HEK293 (cell line): ENCODE results near the gene PNPLA6.
A peak's percentile ranks its signal among the peaks of the same experiment; 100 is the strongest.

Experiments used
- ELK4 ChIP-seq: IDR thresholded peaks from 2 replicates; pipeline ENCODE4 v1.6.1; 2011; ENCODE audit warnings: mild to moderate bottlenecking, low read depth, low read length, borderline replicate concordance
- KLF1 ChIP-seq: fragments of 450-650 bp; formaldehyde crosslinking; IDR thresholded peaks from 2 replicates; pipeline ENCODE4 v1.5.1; 2016; ENCODE audit warnings: missing biosample characterization, missing genetic modification characterization
- KLF10 ChIP-seq: fragments of 450-650 bp; IDR thresholded peaks from 2 replicates; pipeline ENCODE4 v1.5.1; 2018; ENCODE audit warnings: missing biosample characterization, mild to moderate bottlenecking, missing genetic modification characterization
- SCRT2 ChIP-seq: fragments of 450-650 bp; formaldehyde crosslinking; IDR thresholded peaks from 2 replicates; pipeline ENCODE4 v1.5.1; 2016; ENCODE audit warnings: missing biosample characterization, missing genetic modification characterization
- SP3 ChIP-seq: fragments of 450-650 bp; formaldehyde crosslinking; IDR thresholded peaks from 2 replicates; pipeline ENCODE4 v1.5.1; 2016; ENCODE audit warnings: missing biosample characterization, missing genetic modification characterization
- TRIM28 ChIP-seq: IDR thresholded peaks from 2 replicates; pipeline ENCODE4 v1.6.1; 2011; ENCODE audit warnings: low read length, control low read depth, borderline replicate concordance
- ZBTB11 ChIP-seq: fragments of 450-650 bp; formaldehyde crosslinking; conservative IDR thresholded peaks from 2 replicates; pipeline ENCODE4 v1.5.1; 2016; ENCODE audit warnings: low read depth, missing biosample characterization, missing genetic modification characterization
- ZFP37 ChIP-seq: fragments of 450-650 bp; formaldehyde crosslinking; IDR thresholded peaks from 2 replicates; pipeline ENCODE4 v1.5.1; 2016; ENCODE audit warnings: missing biosample characterization, missing genetic modification characterization
- ZNF112 ChIP-seq: fragments of 450-650 bp; formaldehyde crosslinking; IDR thresholded peaks from 2 replicates; pipeline ENCODE4 v1.5.0; 2017; ENCODE audit warnings: missing biosample characterization, missing genetic modification characterization
- ZNF155 ChIP-seq: fragments of 450-650 bp; formaldehyde crosslinking; IDR thresholded peaks from 2 replicates; pipeline ENCODE4 v1.5.1; 2016; ENCODE audit warnings: missing biosample characterization, missing genetic modification characterization
- ZNF175 ChIP-seq: fragments of 450-650 bp; formaldehyde crosslinking; IDR thresholded peaks from 2 replicates; pipeline ENCODE4 v1.5.1; 2016; ENCODE audit warnings: missing biosample characterization, missing genetic modification characterization
- ZNF184 ChIP-seq: fragments of 450-650 bp; IDR thresholded peaks from 2 replicates; pipeline ENCODE4 v1.5.1; 2018; ENCODE audit warnings: missing biosample characterization, mild to moderate bottlenecking, missing genetic modification characterization
- ZNF211 ChIP-seq: fragments of 450-650 bp; formaldehyde crosslinking; IDR thresholded peaks from 2 replicates; pipeline ENCODE4 v1.5.1; 2016; ENCODE audit warnings: low read depth, missing biosample characterization, missing genetic modification characterization
- ZNF239 ChIP-seq: fragments of 450-650 bp; formaldehyde crosslinking; IDR thresholded peaks from 2 replicates; pipeline ENCODE4 v1.5.1; 2016; ENCODE audit warnings: missing biosample characterization, missing genetic modification characterization
- ZNF302 ChIP-seq: fragments of 450-650 bp; formaldehyde crosslinking; IDR thresholded peaks from 2 replicates; pipeline ENCODE4 v1.5.1; 2016; ENCODE audit warnings: missing biosample characterization, missing genetic modification characterization, low read depth
- ZNF311 ChIP-seq: fragments of 450-650 bp; formaldehyde crosslinking; IDR thresholded peaks from 2 replicates; pipeline ENCODE4 v1.5.1; 2017; ENCODE audit warnings: missing biosample characterization, missing genetic modification characterization, borderline replicate concordance
- ZNF521 ChIP-seq: fragments of 450-650 bp; formaldehyde crosslinking; IDR thresholded peaks from 2 replicates; pipeline ENCODE4 v1.5.1; 2017; ENCODE audit warnings: missing biosample characterization, mild to moderate bottlenecking, missing genetic modification characterization
- ZNF548 ChIP-seq: fragments of 450-650 bp; formaldehyde crosslinking; IDR thresholded peaks from 2 replicates; pipeline ENCODE4 v1.5.1; 2016; ENCODE audit warnings: missing biosample characterization, missing genetic modification characterization
- ZNF561 ChIP-seq: fragments of 450-650 bp; IDR thresholded peaks from 2 replicates; pipeline ENCODE4 v1.5.1; 2018; ENCODE audit warnings: missing biosample characterization, missing genetic modification characterization, borderline replicate concordance
- ZNF747 ChIP-seq: fragments of 450-650 bp; formaldehyde crosslinking; IDR thresholded peaks from 2 replicates; pipeline ENCODE4 v1.5.1; 2016; ENCODE audit warnings: missing biosample characterization, missing genetic modification characterization
- ZNF768 ChIP-seq: fragments of 450-650 bp; formaldehyde crosslinking; IDR thresholded peaks from 2 replicates; pipeline ENCODE4 v1.5.1; 2018; ENCODE audit warnings: missing biosample characterization, mild to moderate bottlenecking, missing genetic modification characterization
- ZNF792 ChIP-seq: fragments of 450-650 bp; formaldehyde crosslinking; IDR thresholded peaks from 2 replicates; pipeline ENCODE4 v1.5.1; 2016; ENCODE audit warnings: missing biosample characterization, missing genetic modification characterization
- ZSCAN16 ChIP-seq: fragments of 450-650 bp; formaldehyde crosslinking; IDR thresholded peaks from 2 replicates; pipeline ENCODE4 v1.5.1; 2016; ENCODE audit warnings: missing biosample characterization, missing genetic modification characterization
- ZXDB ChIP-seq: fragments of 450-650 bp; formaldehyde crosslinking; IDR thresholded peaks from 2 replicates; pipeline ENCODE4 v1.5.1; 2016; ENCODE audit warnings: missing biosample characterization, missing genetic modification characterization
- TF ChIP-seq, protein P1 (sequence below): fragments of 450-650 bp; IDR thresholded peaks from 2 replicates; pipeline ENCODE4 v1.5.1; 2018; ENCODE audit warnings: missing biosample characterization, missing genetic modification characterization
- TF ChIP-seq, protein P2 (sequence below): fragments of 450-650 bp; formaldehyde crosslinking; IDR thresholded peaks from 2 replicates; pipeline ENCODE4 v1.5.1; 2016; ENCODE audit warnings: missing biosample characterization, missing genetic modification characterization
- TF ChIP-seq, protein P3 (sequence below): fragments of 450-650 bp; formaldehyde crosslinking; IDR thresholded peaks from 2 replicates; pipeline ENCODE4 v1.5.1; 2016; ENCODE audit warnings: missing biosample characterization, missing genetic modification characterization

The PNPLA6 gene

GRCh38 chr19:7522072-7522922 is 13.2 kb upstream of the PNPLA6 start, which contains the start of gene MCOLN1 (continued):
- TF ChIP-seq, protein P1, sequence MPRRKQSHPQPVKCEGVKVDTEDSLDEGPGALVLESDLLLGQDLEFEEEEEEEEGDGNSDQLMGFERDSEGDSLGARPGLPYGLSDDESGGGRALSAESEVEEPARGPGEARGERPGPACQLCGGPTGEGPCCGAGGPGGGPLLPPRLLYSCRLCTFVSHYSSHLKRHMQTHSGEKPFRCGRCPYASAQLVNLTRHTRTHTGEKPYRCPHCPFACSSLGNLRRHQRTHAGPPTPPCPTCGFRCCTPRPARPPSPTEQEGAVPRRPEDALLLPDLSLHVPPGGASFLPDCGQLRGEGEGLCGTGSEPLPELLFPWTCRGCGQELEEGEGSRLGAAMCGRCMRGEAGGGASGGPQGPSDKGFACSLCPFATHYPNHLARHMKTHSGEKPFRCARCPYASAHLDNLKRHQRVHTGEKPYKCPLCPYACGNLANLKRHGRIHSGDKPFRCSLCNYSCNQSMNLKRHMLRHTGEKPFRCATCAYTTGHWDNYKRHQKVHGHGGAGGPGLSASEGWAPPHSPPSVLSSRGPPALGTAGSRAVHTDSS (tag by site-specific recombination) = no peak
- TF ChIP-seq ZNF768 = 0 out of 2 replicates have a peak, but pooled peaks have one; percentile 5
- TF ChIP-seq ZNF302 (tag by site-specific recombination) = no peak
- TF ChIP-seq SCRT2 = peak; percentile 48
- TF ChIP-seq, protein P2, sequence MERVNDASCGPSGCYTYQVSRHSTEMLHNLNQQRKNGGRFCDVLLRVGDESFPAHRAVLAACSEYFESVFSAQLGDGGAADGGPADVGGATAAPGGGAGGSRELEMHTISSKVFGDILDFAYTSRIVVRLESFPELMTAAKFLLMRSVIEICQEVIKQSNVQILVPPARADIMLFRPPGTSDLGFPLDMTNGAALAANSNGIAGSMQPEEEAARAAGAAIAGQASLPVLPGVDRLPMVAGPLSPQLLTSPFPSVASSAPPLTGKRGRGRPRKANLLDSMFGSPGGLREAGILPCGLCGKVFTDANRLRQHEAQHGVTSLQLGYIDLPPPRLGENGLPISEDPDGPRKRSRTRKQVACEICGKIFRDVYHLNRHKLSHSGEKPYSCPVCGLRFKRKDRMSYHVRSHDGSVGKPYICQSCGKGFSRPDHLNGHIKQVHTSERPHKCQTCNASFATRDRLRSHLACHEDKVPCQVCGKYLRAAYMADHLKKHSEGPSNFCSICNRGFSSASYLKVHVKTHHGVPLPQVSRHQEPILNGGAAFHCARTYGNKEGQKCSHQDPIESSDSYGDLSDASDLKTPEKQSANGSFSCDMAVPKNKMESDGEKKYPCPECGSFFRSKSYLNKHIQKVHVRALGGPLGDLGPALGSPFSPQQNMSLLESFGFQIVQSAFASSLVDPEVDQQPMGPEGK (tag by site-specific recombination) = peak; percentile 61; the same call in 1 of the 2 replicates
- TF ChIP-seq ZNF548 (tag by site-specific recombination) = no peak
- peak; percentile 81 for TF ChIP-seq ZFP37 (tag by site-specific recombination)
- TF ChIP-seq ZNF311 = no peak
- no peak for TF ChIP-seq ZSCAN16
- 0 out of 2 replicates have a peak, but pooled peaks have one; percentile 40 for TF ChIP-seq ZBTB11 (tag by site-specific recombination)
- TF ChIP-seq SP3 (tag by site-specific recombination) = peak; percentile 91
- TF ChIP-seq KLF10 (tag by site-specific recombination) = peak; percentile 87; the same call in 1 of the 2 replicates
- TF ChIP-seq ZNF561 (tag by site-specific recombination) = peak; percentile 85
- TF ChIP-seq ZNF239 (tag by site-specific recombination) = peak; percentile 66; the same call in 1 of the 2 replicates
- TF ChIP-seq ZNF184 (tag by site-specific recombination) = 0 out of 2 replicates have a peak, but pooled peaks have one; percentile 51
- TF ChIP-seq ZNF155 (tag by site-specific recombination) = no peak
- no peak for TF ChIP-seq ZNF175 (tag by site-specific recombination)
- TF ChIP-seq KLF1 (tag by site-specific recombination) = peak; percentile 72
- TF ChIP-seq, protein P3, sequence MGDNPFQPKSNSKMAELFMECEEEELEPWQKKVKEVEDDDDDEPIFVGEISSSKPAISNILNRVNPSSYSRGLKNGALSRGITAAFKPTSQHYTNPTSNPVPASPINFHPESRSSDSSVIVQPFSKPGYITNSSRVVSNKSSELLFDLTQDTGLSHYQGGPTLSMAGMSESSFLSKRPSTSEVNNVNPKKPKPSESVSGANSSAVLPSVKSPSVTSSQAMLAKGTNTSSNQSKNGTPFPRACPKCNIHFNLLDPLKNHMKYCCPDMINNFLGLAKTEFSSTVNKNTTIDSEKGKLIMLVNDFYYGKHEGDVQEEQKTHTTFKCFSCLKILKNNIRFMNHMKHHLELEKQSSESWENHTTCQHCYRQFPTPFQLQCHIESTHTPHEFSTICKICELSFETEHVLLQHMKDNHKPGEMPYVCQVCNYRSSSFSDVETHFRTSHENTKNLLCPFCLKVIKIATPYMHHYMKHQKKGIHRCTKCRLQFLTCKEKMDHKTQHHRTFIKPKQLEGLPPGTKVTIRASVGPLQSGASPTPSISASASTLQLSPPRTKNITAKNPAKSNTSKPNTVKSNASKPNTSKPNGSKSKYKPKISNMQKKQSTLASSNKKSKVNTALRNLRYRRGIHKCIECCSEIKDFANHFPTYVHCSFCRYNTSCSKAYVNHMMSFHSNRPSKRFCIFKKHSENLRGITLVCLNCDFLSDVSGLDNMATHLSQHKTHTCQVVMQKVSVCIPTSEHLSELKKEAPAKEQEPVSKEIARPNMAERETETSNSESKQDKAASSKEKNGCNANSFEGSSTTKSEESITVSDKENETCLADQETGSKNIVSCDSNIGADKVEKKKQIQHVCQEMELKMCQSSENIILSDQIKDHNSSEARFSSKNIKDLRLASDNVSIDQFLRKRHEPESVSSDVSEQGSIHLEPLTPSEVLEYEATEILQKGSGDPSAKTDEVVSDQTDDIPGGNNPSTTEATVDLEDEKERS (tag by site-specific recombination) = peak; percentile 73; the same call in 1 of the 2 replicates
- peak; percentile 97 for TF ChIP-seq ZXDB (tag by site-specific recombination)
- TF ChIP-seq ZNF521 (tag by site-specific recombination) = no peak
- TF ChIP-seq TRIM28 = peak; percentile 34; the same call in 1 of the 2 replicates
- no peak for TF ChIP-seq ELK4
- TF ChIP-seq ZNF792 = no peak
- TF ChIP-seq ZNF211 (tag by site-specific recombination) = no peak
- peak; percentile 53; the same call in 1 of the 2 replicates for TF ChIP-seq ZNF747 (tag by site-specific recombination)
- no peak for TF ChIP-seq ZNF112
